Fibroblast of skin of left quadriceps (primary cell): Measurements from ENCODE around the gene BEND7.
A peak's percentile ranks its signal among the peaks of the same experiment; 100 is the strongest.
"Not testable (repeated sequence)": the region's sequence is repeated elsewhere in the genome, so short reads cannot be mapped to it uniquely, and the experiment has no call there.

ENCODE experiments used
- DNase-seq, 2 experiments: peaks; one replicate each; pipeline ENCODE4 v3.0.0-alpha.2; 2013; ENCODE audit warnings: low read depth in 2 of 2

BEND7 gene, protein sequence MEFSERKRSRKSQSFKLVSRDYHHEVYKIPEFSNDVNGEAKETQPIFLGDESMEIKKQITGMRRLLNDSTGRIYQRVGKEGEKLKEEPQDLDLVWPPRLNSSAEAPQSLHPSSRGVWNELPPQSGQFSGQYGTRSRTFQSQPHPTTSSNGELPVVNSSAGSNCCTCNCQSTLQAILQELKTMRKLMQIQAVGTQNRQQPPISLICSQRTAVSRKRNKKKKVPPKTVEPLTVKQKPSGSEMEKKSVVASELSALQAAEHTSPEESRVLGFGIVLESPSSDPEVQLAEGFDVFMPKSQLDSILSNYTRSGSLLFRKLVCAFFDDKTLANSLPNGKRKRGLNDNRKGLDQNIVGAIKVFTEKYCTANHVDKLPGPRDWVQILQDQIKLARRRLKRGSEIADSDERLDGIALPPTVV

DNA sequence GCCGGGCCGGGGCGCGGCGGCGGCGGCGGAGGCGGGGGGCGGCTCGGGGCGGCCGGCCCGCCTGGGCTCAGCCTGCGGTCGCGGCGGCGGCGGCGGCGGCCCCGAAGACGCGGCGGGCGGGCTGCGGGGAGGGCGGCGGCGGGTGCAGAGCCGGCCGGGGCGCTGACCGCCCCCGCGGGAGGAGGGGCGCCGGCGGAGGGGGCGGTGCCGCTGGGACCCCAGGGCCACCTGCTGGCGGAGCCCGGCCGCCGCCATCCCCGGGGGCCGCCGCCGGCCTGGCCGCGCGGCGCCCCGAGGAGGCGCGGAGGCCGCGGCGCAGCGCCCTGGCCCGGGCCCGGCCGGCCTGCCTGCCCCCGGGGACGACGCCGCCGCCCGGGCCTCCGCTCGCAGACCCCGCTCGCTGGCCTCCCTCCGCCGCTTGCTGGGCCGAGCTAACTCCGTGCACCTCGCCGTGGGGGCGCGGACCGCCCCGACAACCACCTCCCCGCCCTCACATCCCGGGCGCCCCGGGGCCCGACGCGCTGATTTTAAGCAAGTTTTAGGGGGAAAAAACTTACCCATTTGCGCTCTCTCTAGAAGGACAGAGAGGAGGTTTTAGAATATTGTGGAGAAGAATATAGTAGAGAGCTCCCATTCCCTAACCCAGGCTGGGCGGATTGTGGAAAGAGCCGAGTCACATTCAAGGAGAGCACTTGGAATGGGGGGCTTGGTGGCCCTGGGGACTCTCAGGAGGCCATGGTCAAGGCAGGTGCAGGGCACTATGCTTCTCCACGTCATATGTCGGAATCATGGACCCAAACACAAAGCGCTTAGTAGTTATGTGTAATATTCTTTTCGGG is at the start of gene BEND7:
Gene BEND7, minus strand, starts transcription at position 140 of the 839 bp plus-strand sequence. CDS start 481 bp downstream, outside the sequence.
- no peak for DNase-seq

DNA sequence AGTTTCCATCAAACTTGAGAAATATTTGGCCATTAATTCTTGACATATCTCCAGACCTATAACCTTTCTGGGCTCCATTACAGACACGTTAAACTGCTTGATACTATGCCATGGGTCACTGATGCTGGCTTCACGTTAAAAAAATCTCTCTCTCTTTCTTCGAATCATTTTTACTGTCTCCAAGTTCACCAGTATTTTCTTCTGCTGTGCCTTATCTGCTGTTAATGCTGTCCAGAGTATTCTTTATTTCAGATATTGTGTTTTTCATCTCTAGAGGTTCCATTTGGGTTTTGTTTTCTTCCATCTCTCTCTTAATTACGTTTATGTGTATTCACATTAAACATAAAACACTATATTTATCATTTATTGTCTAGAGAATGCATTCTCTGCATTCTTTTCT is 45.1 kb upstream of the BEND7 start:
- no peak for DNase-seq

DNA sequence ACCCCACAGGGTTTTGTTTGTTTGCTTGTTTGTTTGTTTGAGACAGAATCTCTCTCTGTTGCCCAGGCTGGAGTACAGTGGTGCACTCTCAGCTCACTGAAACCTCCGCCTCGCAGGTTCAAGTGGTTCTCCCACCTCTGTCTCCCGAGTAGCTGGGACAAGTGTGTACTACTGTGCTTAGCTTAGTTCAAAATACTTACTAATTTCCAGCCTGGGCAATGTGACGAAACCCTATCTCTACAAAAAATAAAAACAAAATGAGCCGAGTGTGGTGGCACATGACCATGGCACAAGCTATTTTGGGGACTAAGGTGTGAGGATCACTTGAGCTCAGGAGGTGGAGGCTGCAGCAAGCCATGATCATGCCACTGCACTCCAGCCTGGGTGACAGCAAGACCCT is 42.7 kb upstream of the BEND7 start:
- no peak for DNase-seq

DNA sequence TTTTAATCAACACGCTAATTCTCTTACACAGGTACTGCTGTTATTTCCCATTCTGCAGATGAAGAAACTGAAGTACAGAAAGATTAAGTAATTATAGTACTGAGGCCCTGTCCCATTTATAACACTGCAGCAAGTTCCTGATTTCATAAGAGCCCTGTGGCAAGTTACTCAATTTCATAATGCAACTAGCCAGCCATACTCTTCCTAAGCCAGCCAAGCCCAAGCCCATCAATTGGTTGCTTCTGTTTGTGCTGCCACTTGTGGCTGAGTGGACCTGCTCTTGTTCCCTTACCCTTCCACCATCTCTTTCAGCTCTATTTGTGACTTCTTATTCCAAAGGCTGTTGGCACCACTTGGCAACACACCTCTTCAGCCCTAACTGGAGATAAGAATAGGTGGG is 38.2 kb upstream of the BEND7 start:
- DNase-seq: no peak

DNA sequence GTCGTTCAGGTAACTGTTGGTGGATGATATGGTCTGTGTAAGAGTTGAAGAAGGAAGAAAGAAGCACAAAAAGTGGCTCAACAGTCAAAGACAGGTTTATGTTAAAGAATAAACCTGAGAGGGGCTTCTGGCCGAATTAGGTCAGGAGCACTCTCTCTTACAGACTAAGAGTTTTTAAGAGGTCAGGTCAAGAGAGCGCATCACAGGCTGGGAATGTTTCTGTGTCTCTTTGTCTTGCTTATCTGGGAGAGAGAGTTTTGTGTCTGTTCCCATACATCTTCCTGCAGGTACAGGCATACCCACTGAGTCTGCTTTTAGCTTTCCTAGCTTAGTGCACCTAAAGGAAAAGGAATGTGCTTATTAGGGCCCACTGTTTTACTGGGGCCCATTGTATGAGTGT is 35.8 kb upstream of the BEND7 start:
- no peak for DNase-seq

DNA sequence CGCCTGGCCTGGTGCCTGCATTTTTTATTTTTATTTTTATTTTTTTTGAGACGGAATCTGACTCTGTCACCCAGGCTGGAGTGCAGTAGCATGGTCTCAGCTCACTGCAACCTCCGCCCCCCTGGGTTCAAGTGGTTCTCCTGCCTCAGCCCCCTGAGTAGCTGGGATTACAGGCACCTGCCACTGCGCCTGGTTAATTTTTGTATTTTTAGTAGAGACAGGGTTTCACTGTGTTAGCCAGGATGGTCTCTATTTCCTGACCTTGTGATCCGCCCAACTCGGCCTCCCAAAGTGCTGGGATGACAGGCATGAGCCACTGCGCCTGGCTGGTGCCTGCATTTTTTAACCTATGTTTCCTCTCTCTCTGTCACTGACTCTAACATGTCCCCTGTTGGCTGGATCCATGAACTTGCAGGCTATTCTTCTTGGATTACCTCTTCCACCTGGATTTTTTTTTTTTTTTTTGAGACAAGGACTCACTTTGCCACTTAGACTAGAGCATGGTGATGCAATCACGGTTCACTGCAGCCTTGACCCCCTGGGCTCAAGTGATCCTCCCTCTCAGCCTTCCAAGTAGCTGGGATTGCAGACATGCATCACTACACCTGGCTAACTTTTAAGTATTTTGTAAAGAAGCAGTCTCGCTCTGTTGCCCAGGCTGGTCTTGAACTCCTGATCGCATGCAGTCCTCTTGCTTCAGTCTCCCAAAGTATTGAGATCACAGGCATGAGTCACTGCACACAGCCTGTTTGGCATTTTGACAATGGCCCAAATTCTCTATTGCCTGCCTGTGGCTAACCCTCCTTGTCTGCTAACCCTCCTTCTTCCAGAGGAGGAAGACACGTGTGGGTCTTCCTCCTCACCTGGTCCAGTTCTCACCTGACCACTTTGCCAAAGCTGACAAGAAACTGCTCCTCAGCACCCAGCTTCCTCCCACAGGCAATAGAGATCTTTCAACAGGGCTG is 34.9 kb upstream of the BEND7 start:
- no peak for DNase-seq

DNA sequence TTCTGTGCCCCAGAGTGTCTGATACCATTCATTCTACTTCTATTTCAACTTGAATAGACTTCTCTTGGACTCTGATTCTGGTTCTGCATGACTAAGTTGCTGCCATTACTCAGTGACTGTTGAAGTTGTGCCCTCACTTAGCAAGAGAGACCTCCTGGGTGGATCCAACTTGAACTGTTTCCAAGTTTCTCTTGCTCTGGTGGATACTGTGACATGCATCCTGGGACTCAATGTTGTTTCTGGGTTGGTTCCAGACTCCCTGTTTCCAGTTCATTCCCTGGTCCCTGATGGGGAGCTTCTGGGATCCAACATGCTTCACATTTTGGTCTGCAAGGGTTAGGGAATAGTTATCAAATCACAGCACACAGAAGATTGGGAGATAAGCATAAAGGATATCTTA is 31.8 kb upstream of the BEND7 start:
- DNase-seq: no peak

DNA sequence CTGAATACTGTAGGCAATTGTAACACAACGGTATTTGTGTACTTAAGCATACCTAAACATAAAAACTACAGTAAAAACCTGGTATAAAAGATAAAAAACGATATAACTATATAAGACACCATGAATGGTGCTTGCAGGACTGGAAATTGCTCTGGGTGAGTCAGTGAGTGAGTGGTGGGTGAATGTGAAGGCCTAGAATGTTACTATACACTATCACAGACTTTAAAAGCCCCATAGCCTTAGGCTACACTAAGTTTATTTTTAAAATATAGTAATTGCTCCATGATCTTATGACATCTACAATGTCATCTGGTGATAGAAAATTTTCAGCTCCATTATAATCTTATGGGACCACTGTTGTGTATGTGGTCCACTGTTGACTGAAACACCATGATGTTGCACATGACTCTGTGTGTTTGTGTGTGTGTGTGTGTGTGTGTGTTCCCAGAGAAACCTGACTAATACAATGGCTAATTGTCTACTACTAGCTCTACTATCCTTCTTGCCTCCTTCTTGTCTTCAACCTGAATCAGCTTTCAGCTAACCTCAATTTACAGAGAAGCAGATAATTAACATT is 30.4 kb upstream of the BEND7 start:
- no peak for DNase-seq

DNA sequence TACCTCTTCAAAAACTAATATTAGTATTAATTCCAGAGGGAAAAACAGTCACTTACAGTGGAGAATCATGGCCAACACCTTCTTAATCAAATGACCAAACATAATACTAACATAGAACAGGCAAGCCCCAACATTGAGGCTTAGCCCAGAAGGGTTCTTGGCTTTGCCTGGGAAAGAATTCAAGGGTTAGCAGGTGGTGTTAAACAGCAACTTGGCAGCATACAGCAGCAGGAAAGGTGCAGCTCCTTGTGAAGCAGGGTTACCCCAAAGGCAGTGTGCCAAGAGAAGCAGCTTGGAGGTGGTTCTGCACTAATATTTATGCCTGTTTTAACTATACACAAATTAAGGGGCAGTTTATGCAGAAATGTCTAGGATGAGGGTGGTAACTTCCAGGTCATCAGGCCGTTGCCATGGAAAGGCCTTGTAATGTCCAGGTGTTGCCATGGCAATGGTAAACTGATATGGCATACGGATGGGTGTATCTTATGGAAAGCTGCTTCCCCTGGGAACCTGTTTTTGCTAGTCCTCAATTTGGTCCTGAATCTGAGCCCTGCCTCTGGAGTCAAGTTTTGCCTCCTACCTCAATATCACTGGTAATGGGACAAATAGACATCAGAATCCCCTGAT is 27.2 kb upstream of the BEND7 start:
- DNase-seq: no peak

DNA sequence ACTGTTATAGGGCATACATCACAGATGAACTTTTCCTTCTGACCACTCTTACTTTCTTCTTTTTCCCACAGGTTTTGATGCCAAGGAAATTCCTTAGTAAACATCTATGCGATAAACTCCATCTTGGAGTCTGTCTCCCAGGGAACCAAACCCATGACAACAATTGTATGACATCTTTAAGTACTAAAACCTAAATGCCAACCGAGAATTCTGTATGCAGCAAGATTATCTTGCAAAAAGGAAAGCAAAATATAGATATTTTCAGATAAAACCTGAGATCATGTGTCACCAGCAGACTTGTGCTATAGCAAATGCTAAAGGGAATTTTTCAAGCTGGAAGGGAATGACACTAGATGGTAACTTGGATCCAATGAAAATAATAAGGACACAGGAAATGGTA is 22.0 kb upstream of the BEND7 start:
- no peak for DNase-seq

DNA sequence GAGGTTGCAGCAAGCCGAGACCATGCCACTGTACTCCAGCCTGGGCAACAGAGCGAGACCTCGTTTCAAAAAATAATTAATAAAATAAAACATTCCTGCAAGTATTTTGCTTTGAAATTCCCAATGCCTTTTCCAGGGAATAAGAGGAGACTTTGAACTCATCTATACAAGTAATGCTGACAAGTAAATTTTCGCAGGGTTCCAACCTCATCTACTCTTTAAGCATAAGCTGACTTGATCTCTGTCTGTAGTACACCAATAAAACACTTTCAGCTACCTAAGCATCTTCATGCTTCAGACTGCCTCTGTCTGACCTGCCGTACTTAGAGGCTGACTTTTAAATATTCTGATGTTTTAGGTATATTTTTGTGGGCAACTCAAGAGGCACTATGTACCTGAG is 13.7 kb upstream of the BEND7 start:
- DNase-seq: no peak

DNA sequence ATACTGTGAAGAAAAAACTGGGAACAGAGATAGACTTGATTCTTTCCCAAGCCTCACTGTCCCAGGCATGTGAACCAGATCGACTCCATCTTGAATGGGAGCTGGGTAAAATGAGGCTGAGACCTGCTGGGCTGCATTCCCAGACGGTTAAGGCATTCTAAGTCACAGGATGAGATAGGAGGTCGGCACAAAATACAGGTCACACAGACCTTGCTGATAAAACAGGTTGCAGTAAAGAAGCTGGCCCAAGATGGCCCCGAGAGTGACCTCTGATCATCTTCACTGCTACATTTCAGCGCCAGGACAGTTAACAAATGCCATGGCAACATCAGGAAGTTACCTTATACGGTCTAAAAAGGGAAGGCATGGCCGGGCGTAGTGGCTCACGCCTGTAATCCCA is 9.2 kb upstream of the BEND7 start:
- DNase-seq: not testable (repeated sequence)

DNA sequence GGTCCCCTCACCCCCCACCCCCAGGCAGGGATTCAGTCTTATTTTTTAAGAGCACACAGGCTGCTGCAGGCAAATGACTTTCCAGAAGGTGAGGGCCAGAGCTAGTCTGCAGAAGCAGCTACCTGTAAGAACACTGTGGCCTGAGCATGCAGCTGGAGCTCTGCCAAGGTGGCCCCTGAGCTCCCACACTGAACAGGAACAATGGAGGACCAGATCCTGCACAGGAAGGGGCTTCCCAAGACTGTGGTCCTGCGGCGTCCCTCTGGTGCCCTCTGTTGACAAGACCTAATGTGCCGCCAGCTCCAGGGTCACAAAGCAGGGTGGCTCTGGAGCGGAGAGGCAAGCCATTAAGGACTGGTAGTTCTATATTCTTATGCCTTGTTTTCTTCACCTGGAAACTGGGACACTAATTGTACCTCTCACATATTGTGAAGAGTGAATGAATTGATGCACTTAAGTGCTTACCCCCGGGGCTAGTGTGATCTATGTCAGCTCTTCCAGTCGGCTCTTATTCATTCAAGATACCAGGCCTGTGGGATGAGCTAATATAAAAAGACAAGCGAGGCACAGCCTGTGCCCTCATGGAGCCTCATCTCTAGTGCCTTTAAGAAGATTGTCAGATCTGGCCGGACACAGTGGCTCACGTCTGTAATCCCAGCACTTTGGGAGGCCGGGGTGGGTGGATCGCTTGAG is 8.0 kb upstream of the BEND7 start:
- peak in 1 of 2 experiments; percentile 18 for DNase-seq

DNA sequence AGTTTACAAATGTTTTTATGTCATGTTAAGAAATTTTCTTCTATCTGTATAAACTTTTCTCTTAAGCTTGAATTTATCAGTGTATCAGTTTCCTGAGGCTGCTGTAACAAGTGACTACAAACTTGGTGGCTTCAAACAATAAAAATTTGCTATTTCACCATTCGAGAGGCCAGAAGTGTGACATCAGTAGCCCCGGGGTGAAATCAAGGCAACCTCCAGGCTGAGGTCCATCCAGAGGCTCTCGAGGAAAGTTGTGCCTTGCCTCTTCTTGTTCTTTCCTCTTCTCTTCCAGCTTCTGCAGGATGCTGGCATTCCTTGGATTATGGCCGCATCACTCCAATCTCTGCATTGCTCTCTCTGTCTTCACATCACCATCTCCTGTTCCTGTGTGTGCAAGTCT is 6.5 kb upstream of the BEND7 start:
- DNase-seq: no peak

DNA sequence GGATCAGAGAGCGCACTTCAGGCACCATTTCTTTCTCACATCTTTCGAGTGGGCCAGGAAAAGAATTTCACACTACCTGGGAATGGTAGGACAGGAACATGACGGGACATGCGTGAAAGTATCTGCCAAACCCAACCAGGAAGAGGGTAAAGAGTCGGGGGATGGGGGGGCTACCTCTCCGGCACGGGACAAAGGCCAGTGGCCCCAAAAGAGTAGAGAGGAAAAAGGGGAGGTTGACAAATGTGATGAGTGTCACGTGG is 830 bp upstream of the BEND7 start:
- no peak for DNase-seq

DNA sequence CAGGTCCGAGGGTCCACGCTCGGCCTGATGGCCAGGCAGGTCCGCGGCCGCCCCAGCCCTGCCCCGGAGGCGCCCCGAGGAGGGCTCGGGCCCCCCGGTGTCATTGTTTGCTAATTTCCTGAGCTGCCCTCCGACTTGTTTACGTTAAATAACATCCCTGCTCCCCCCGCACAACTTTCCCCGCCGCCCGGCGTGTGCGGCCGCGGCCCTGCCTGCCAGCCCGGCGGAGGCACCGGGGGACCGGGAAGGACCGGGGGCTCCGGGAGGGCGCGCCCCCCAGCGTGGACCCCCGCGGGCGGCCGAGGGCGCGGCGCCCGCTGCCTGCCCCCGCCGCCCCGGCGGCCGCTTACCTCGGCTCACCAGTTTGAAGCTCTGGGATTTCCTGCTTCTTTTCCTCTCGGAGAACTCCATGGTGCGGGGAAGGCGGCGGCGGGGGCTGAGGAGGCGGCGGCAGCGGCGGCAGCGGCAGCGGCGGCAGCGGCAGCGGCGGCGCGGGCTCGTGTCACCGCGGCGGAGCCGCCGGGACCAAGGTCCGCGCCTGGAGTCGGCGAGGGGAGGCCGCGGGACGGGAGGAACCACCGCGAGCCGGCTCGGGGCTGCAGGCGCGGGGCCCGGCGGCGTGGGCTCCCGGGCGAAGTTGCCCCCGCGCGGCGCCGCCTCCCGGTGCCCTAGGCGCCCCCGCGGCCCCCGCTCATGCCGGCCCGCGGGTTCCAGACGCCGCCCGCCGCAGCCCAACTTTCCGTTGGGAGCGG is 515 bp downstream of the BEND7 start:
- no peak for DNase-seq

DNA sequence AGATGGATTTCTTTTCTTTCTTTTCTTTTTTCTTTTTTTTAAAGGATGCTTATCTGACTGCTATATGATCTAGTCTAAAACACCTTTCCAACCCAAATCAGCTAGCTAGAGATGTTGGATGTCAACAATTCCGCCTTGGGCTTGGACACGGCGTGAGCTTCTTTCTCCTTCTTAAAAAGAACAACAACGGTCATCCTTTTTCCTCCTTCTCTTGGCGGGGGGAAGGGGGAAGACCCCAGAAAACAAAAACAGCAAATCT is 1.0 kb downstream of the BEND7 start:
- no peak for DNase-seq

DNA sequence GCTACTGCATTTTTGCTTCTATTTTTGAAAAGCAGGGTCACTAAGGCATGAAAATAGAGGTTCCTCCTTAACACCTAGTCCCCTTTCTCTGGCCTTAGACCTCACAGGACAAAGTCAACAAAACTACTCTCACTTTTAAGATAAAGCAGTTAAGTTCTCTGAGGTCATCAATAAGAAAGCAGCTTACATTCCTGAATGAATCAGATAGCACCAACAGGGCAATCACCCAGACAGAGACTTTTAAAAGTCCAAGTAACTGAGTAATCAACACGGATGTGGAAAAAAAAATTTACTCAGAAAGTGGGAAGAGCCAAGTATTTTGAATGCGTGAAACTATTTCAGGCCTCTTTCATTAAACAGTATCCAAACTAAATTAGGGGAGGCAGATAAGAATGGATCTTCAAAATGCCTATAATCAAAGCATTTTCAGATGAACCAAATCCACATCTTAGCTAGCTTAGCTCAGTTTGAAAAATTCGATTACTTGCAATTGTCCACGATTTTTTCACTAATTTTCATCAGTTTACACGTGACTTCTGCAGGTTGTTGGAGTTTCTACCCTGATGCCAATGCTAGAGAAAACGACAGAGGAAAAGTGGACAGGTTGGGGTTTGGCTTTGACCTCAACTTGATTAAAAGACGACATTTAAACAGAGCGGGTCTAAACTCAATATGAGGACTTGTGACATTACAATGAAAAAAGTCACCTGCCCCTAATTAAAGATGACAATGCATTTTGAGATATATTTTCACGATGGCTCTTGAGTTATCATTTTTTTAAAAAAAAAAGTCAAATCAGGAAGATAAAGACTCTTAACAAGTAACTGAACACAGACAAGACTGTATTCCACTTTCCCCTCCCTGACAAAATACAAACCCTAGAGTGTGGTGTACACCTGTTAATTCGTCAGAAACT is 1.6 kb downstream of the BEND7 start:
- peak; percentile 37 to 44 for DNase-seq

DNA sequence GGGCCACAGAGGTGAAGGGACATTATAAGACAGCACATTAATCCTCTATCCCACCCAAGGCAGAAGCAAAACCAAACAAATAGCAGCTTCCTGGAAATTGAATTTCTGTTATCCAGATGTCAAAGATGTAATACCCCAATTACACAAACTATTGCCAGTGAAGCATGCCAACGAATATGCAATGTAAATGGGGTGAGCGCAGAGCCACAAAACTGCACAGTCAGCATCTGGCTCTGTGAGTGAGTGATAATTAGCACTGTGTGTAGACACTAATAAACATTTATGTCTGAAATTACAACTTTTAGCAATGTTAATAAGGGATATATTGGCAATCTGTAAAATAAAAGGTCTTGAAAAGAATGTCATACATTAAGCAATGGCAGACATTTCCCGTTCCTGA is 3.2 kb downstream of the BEND7 start:
- DNase-seq: no peak
